Measurements from ENCODE around the gene ADAMTS17. TPM values are rescaled to one million over a fixed set of nuclear protein-coding genes. Genes with fewer than 3 reads are reported as not detected.

ADAMTS17 gene
- total RNA-seq, 2 experiments from 2014 or later, result 4.1 to 5.0 TPM

GRCh38 chr15:100129677-100130076 lies 212.1 kb downstream of the ADAMTS17 start:
- no peaks in the 10 kb centered on the region for H3K27me3 Mint-ChIP-seq
- no peak for DNase-seq
- POLR2A ChIA-PET, result no interaction called here
- H3K27ac Mint-ChIP-seq, result no peak overlapping the region
- H3K4me3 Mint-ChIP-seq, result no peak overlapping the region
- H3K4me1 Mint-ChIP-seq, result no peaks in the 10 kb centered on the region
- no peaks in the 10 kb centered on the region for H3K36me3 Mint-ChIP-seq (ENCODE audit: low read depth)
- no peaks in the 10 kb centered on the region for H3K9me3 Mint-ChIP-seq
- CTCF ChIA-PET, result no interaction called here

- no peaks in the 10 kb centered on the region for H3K4me1 Mint-ChIP-seq
- H3K4me3 Mint-ChIP-seq, result no peak overlapping the region
- CTCF ChIA-PET, result interaction anchor here (0.9 to 1.3 kb wide), 3 partner anchors 9 to 213 kb away, joined by 3 read pairs; no protein-coding TSS in a partner anchor
- peaks cover 5% of the 10 kb centered on the region for H3K36me3 Mint-ChIP-seq (ENCODE audit: low read depth)
- no peak for DNase-seq
- no peak overlapping the region for H3K27ac Mint-ChIP-seq
- H3K9me3 Mint-ChIP-seq, result peaks cover 14% of the 10 kb centered on the region
- no peaks in the 10 kb centered on the region for H3K27me3 Mint-ChIP-seq
- POLR2A ChIA-PET, result no interaction called here
These were observed 216.2 kb downstream of the ADAMTS17 start for GRCh38 chr15:100125401-100126191.

GRCh38 chr15:100124936-100125335 lies 216.8 kb downstream of the ADAMTS17 start:
- CTCF ChIA-PET, result interaction anchor here (1.1 to 1.3 kb wide), 2 partner anchors 15 to 214 kb away, joined by 3 read pairs; no protein-coding TSS in a partner anchor
- H3K27me3 Mint-ChIP-seq, result no peaks in the 10 kb centered on the region
- peaks cover 6% of the 10 kb centered on the region for H3K36me3 Mint-ChIP-seq (ENCODE audit: low read depth)
- no peak overlapping the region for H3K4me3 Mint-ChIP-seq
- H3K27ac Mint-ChIP-seq, result no peak overlapping the region
- DNase-seq, result no peak
- H3K9me3 Mint-ChIP-seq, result peaks cover 16% of the 10 kb centered on the region
- H3K4me1 Mint-ChIP-seq, result no peaks in the 10 kb centered on the region
- POLR2A ChIA-PET, result no interaction called here

GRCh38 chr15:100124361-100124760 lies 217.4 kb downstream of the ADAMTS17 start:
- H3K4me1 Mint-ChIP-seq, result no peaks in the 10 kb centered on the region
- no peaks in the 10 kb centered on the region for H3K27me3 Mint-ChIP-seq
- ChIA-PET CTCF (interaction anchor here (1.3 kb wide), 1 partner anchor 215 kb away, joined by 3 read pairs; no protein-coding TSS in a partner anchor), POLR2A (no interaction called here)
- no peak overlapping the region for H3K27ac Mint-ChIP-seq
- peaks cover 6% of the 10 kb centered on the region for H3K36me3 Mint-ChIP-seq (ENCODE audit: low read depth)
- no peak for DNase-seq
- H3K4me3 Mint-ChIP-seq, result no peak overlapping the region
- H3K9me3 Mint-ChIP-seq, result peaks cover 16% of the 10 kb centered on the region

- DNase-seq, result no peak
- peaks cover 6% of the 10 kb centered on the region for H3K36me3 Mint-ChIP-seq (ENCODE audit: low read depth)
- H3K27me3 Mint-ChIP-seq, result no peaks in the 10 kb centered on the region
- no peaks in the 10 kb centered on the region for H3K4me1 Mint-ChIP-seq
- H3K4me3 Mint-ChIP-seq, result no peak overlapping the region
- no peak overlapping the region for H3K27ac Mint-ChIP-seq
- POLR2A ChIA-PET, result no interaction called here
- CTCF ChIA-PET, result no interaction called here
- peaks cover 18% of the 10 kb centered on the region for H3K9me3 Mint-ChIP-seq
These were observed 218.2 kb downstream of the ADAMTS17 start for GRCh38 chr15:100123611-100124010.

- Mint-ChIP-seq H3K4me3 (no peak overlapping the region), H3K27ac (no peak overlapping the region), H3K4me1 (no peaks in the 10 kb centered on the region), H3K9me3 (peaks cover 18% of the 10 kb centered on the region), H3K27me3 (no peaks in the 10 kb centered on the region), H3K36me3 (ENCODE audit: low read depth) (peaks cover 6% of the 10 kb centered on the region)
- CTCF ChIA-PET, result no interaction called here
- POLR2A ChIA-PET, result no interaction called here
- no peak for DNase-seq
These were observed 220.5 kb downstream of the ADAMTS17 start for GRCh38 chr15:100121285-100121684.

- ChIA-PET CTCF (no interaction called here), POLR2A (no interaction called here)
- no peaks in the 10 kb centered on the region for H3K4me1 Mint-ChIP-seq
- no peaks in the 10 kb centered on the region for H3K27me3 Mint-ChIP-seq
- no peak overlapping the region for H3K27ac Mint-ChIP-seq
- H3K4me3 Mint-ChIP-seq, result no peak overlapping the region
- no peak for DNase-seq
- H3K36me3 Mint-ChIP-seq (ENCODE audit: low read depth), result peaks cover 6% of the 10 kb centered on the region
- H3K9me3 Mint-ChIP-seq, result peaks cover 18% of the 10 kb centered on the region
These were observed 221.7 kb downstream of the ADAMTS17 start for GRCh38 chr15:100120111-100120510.

- Mint-ChIP-seq H3K4me1 (peaks cover 6% of the 10 kb centered on the region), H3K9me3 (peaks cover 18% of the 10 kb centered on the region), H3K36me3 (ENCODE audit: low read depth) (peaks cover 6% of the 10 kb centered on the region), H3K27me3 (no peaks in the 10 kb centered on the region), H3K27ac (no peak overlapping the region), H3K4me3 (no peak overlapping the region)
- POLR2A ChIA-PET, result no interaction called here
- CTCF ChIA-PET, result no interaction called here
- no peak for DNase-seq
These were observed 223.2 kb downstream of the ADAMTS17 start for GRCh38 chr15:100118546-100118945.

GRCh38 chr15:100116416-100117190 lies 225.2 kb downstream of the ADAMTS17 start:
- H3K9me3 Mint-ChIP-seq, result peaks cover 10% of the 10 kb centered on the region
- ChIA-PET CTCF (interaction anchor here (1.1 to 1.2 kb wide), 3 partner anchors 10 to 221 kb away, joined by 3 to 4 read pairs (median 3); no protein-coding TSS in a partner anchor), POLR2A (no interaction called here)
- H3K27me3 Mint-ChIP-seq, result no peaks in the 10 kb centered on the region
- H3K4me1 Mint-ChIP-seq, result peaks cover 25% of the 10 kb centered on the region
- no peak overlapping the region for H3K4me3 Mint-ChIP-seq
- H3K36me3 Mint-ChIP-seq (ENCODE audit: low read depth), result peaks cover 6% of the 10 kb centered on the region
- H3K27ac Mint-ChIP-seq, result no peak overlapping the region
- no peak for DNase-seq

GRCh38 chr15:100115711-100116090 lies 226.1 kb downstream of the ADAMTS17 start:
- DNase-seq, result no peak
- Mint-ChIP-seq H3K27me3 (no peaks in the 10 kb centered on the region), H3K36me3 (ENCODE audit: low read depth) (peaks cover 3% of the 10 kb centered on the region), H3K9me3 (peaks cover 4% of the 10 kb centered on the region), H3K27ac (no peak overlapping the region), H3K4me1 (peaks cover 34% of the 10 kb centered on the region), H3K4me3 (no peak overlapping the region)
- ChIA-PET CTCF (interaction anchor here (0.5 to 1.2 kb wide), 4 partner anchors 11 to 222 kb away, joined by 3 to 4 read pairs (median 3); no protein-coding TSS in a partner anchor), POLR2A (no interaction called here)

- DNase-seq, result no peak
- Mint-ChIP-seq H3K9me3 (peaks cover 2% of the 10 kb centered on the region), H3K27ac (no peak overlapping the region), H3K4me3 (no peak overlapping the region), H3K4me1 (peaks cover 36% of the 10 kb centered on the region), H3K27me3 (no peaks in the 10 kb centered on the region), H3K36me3 (ENCODE audit: low read depth) (no peaks in the 10 kb centered on the region)
- POLR2A ChIA-PET, result no interaction called here
- CTCF ChIA-PET, result interaction anchor here (0.5 to 1.2 kb wide), 3 partner anchors 49 to 222 kb away, joined by 3 to 4 read pairs (median 3); no protein-coding TSS in a partner anchor
These were observed 226.6 kb downstream of the ADAMTS17 start for GRCh38 chr15:100115066-100115710.

- Mint-ChIP-seq H3K4me3 (no peak overlapping the region), H3K27ac (no peak overlapping the region), H3K36me3 (ENCODE audit: low read depth) (no peaks in the 10 kb centered on the region), H3K4me1 (peaks cover 38% of the 10 kb centered on the region), H3K27me3 (no peaks in the 10 kb centered on the region), H3K9me3 (peaks cover 2% of the 10 kb centered on the region)
- CTCF ChIA-PET, result no interaction called here
- no peak for DNase-seq
- POLR2A ChIA-PET, result no interaction called here
These were observed 227.2 kb downstream of the ADAMTS17 start for GRCh38 chr15:100114571-100114970.

- Mint-ChIP-seq H3K27ac (no peak overlapping the region), H3K9me3 (peaks cover 2% of the 10 kb centered on the region), H3K36me3 (ENCODE audit: low read depth) (no peaks in the 10 kb centered on the region), H3K4me3 (no peak overlapping the region), H3K4me1 (peaks cover 38% of the 10 kb centered on the region), H3K27me3 (no peaks in the 10 kb centered on the region)
- no peak for DNase-seq
- CTCF ChIA-PET, result interaction anchor here (0.5 to 1.3 kb wide), 2 partner anchors 11 to 124 kb away, joined by 4 to 6 read pairs; no protein-coding TSS in a partner anchor
- POLR2A ChIA-PET, result no interaction called here
These were observed 227.7 kb downstream of the ADAMTS17 start for GRCh38 chr15:100114100-100114499.
